ENCODE data around the gene CD81.
A peak's percentile ranks its signal among the peaks of the same experiment; 100 is the strongest.

Gene CD81

GRCh38 chr11:2382936-2383851 lies 6.1 kb downstream of the CD81 start:
- Histone ChIP-seq H3K27me3 (no peaks in the 10 kb centered on the region), H3K9me3 (no peaks in the 10 kb centered on the region), H3K4me1 (peaks cover 0 to 99% (median 84%) of the 10 kb centered on the region in 4 donors), H3K27ac (peak overlapping the region; percentile 64 to 100), H3K36me3 (peaks cover 0 to 6% (median 0%) of the 10 kb centered on the region in 3 donors), H3K4me3 (no peak overlapping the region)
- no peak for TF ChIP-seq CTCF (IDR thresholded peaks at IDR 0.05)
- intact Hi-C loops (cut with DNase I; ENCODE audit: low total_unique reads), result no loop called here
- peak in 1 of 2 donors; percentile 58 for DNase-seq

GRCh38 chr11:2383852-2384804 lies 7.0 kb downstream of the CD81 start:
- intact Hi-C loops (cut with DNase I; ENCODE audit: low total_unique reads), result no loop called here
- no peak for DNase-seq
- Histone ChIP-seq H3K4me1 (peaks cover 0 to 99% (median 87%) of the 10 kb centered on the region in 4 donors), H3K36me3 (peaks cover 0 to 6% (median 0%) of the 10 kb centered on the region in 3 donors), H3K27ac (peak overlapping the region; percentile 64 to 100), H3K27me3 (no peaks in the 10 kb centered on the region), H3K4me3 (no peak overlapping the region), H3K9me3 (no peaks in the 10 kb centered on the region)
- no peak for TF ChIP-seq CTCF (IDR thresholded peaks at IDR 0.05)

- H3K4me1 ChIP-seq, result peaks cover 0 to 99% (median 86%) of the 10 kb centered on the region in 4 donors
These were observed 8.3 kb downstream of the CD81 start for GRCh38 chr11:2385156-2386151.

GRCh38 chr11:2386591-2386990 lies 9.5 kb downstream of the CD81 start:
- Histone ChIP-seq H3K4me3 (peak overlapping the region in 1 of 2 donors; percentile 12), H3K27ac (peak overlapping the region; percentile 63 to 72), H3K9me3 (no peaks in the 10 kb centered on the region), H3K27me3 (no peaks in the 10 kb centered on the region), H3K4me1 (peaks cover 0 to 97% (median 88%) of the 10 kb centered on the region in 4 donors), H3K36me3 (peaks cover 0 to 14% (median 14%) of the 10 kb centered on the region in 3 donors)
- intact Hi-C loops (cut with DNase I; ENCODE audit: low total_unique reads), result no loop called here
- DNase-seq, result no peak
- TF ChIP-seq CTCF (IDR thresholded peaks at IDR 0.05), result no peak

More at GRCh38 chr11:2385156-2386151, 8.3 kb downstream of the CD81 start:
- Histone ChIP-seq H3K27me3 (no peaks in the 10 kb centered on the region), H3K27ac (peak overlapping the region; percentile 64 to 100), H3K9me3 (no peaks in the 10 kb centered on the region), H3K36me3 (peaks cover 0 to 6% (median 2%) of the 10 kb centered on the region in 3 donors), H3K4me3 (no peak overlapping the region)
- no peak for DNase-seq
- no peak for TF ChIP-seq CTCF (IDR thresholded peaks at IDR 0.05)
- intact Hi-C loops (cut with DNase I; ENCODE audit: low total_unique reads), result no loop called here
